Suprapubic skin (tissue), 4 donors: ENCODE results near the gene TRIM26. TPM values are rescaled to one million over a fixed set of nuclear protein-coding genes. Genes with fewer than 3 reads are reported as not detected.

Experiments used
- DNase-seq, 2 donors: peaks; one replicate each; pipeline ENCODE4 v3.0.0-alpha.2; 2019; ENCODE audit warnings: low spot score in 2 of 2
- H3K27ac ChIP-seq: fragments of 200-600 bp; sonication (generic); one replicate; pipeline ENCODE4 v1.5.1; 2019
- H3K27me3 ChIP-seq: fragments of 200-600 bp; sonication (generic); one replicate; pipeline ENCODE4 v1.5.1; 2019
- H3K36me3 ChIP-seq: fragments of 200-600 bp; sonication (generic); one replicate; pipeline ENCODE4 v1.5.1; 2019
- H3K4me1 ChIP-seq: fragments of 200-600 bp; sonication (generic); one replicate; pipeline ENCODE4 v1.5.1; 2019
- H3K4me3 ChIP-seq: fragments of 200-600 bp; sonication (generic); one replicate; pipeline ENCODE4 v1.5.1; 2019; ENCODE audit warnings: mild to moderate bottlenecking
- H3K9me3 ChIP-seq: fragments of 200-600 bp; sonication (generic); one replicate; pipeline ENCODE4 v1.5.1; 2019
- CTCF ChIP-seq, 2 donors: fragments of 200-600 bp in 1 of 2; fragments of 450-650 bp in 1 of 2; sonication (generic) in 1 of 2; IDR thresholded peaks; one replicate each; pipeline ENCODE4 v1.5.1; 2016 to 2019; ENCODE audit warnings: antibody characterized with exemption in 2 of 2, mild to moderate bottlenecking in 1 of 2, moderate library complexity in 1 of 2
- EP300 ChIP-seq: sonication (generic); formaldehyde crosslinking; IDR thresholded peaks from one replicate; pipeline ENCODE4 v1.6.1; 2017; ENCODE audit warnings: antibody characterized with exemption
- POLR2A ChIP-seq, 2 donors: fragments of 450-650 bp; IDR thresholded peaks; one replicate each; pipeline ENCODE4 v1.6.1; 2017; ENCODE audit warnings: antibody characterized with exemption in 2 of 2, mild to moderate bottlenecking in 2 of 2, moderate library complexity in 2 of 2
- POLR2AphosphoS5 ChIP-seq, 3 donors: sonication (generic); formaldehyde crosslinking; IDR thresholded peaks; one replicate each; pipeline ENCODE4 v1.6.1; 2017; ENCODE audit warnings: antibody characterized with exemption in 3 of 3
- WGBS: methylation state at CpG from one replicate; pipeline ENCODE4 v1.1.5; 2018; 5-methylcytosine and 5-hydroxymethylcytosine counted together
- total RNA-seq, 4 donors: library from RNA; depleted of rRNA; stranded (reverse); fragments of >200 nt; gene quantifications; one replicate each; pipeline ENCODE4 v1.1.0, GENCODE V29; 2016

TRIM26 gene
- total RNA-seq, 4 donors from 2014 or later, result 61.3 to 79.0 (median 72.5) TPM

- Histone ChIP-seq H3K36me3 (no peaks in the 10 kb centered on the region), H3K9me3 (no peaks in the 10 kb centered on the region), H3K4me1 (no peaks in the 10 kb centered on the region), H3K4me3 (no peak within 1 kb of the TSS), H3K27me3 (peaks cover 21% of the 10 kb centered on the region), H3K27ac (no peak within 1 kb of the TSS)
- no peak for DNase-seq
- TF ChIP-seq POLR2A (IDR thresholded peaks at IDR 0.05) (no peak), CTCF (IDR thresholded peaks at IDR 0.05) (no peak)
- WGBS, result 72% methylated on average over 29 of the region's 31 CpGs
Observed at GRCh38 chr6:30163090-30163917, 49.9 kb downstream of the TRIM26 start, which contains the start of gene TRIM15. TRIM15 (plus strand) TSS chr6:30163546; CDS start chr6:30163685, 139 bp downstream.

- no peak overlapping the region for H3K4me3 ChIP-seq
- TF ChIP-seq CTCF (IDR thresholded peaks at IDR 0.05) (no peak), EP300 (no peak), POLR2AphosphoS5 (IDR thresholded peaks at IDR 0.05) (no peak), POLR2A (IDR thresholded peaks at IDR 0.05) (no peak)
- no peak for DNase-seq
- no peaks in the 10 kb centered on the region for H3K4me1 ChIP-seq
- H3K27me3 ChIP-seq, result peaks cover 15% of the 10 kb centered on the region
- no peak overlapping the region for H3K27ac ChIP-seq
- WGBS, result 68% methylated on average over 12 of the region's 12 CpGs
- H3K36me3 ChIP-seq, result no peaks in the 10 kb centered on the region
- H3K9me3 ChIP-seq, result no peaks in the 10 kb centered on the region
Observed at GRCh38 chr6:30162265-30163089, 50.7 kb downstream of the TRIM26 start.

GRCh38 chr6:30160785-30161531 is 52.2 kb downstream of the TRIM26 start, which contains the start of gene TRIM10:
TRIM10 (minus strand) TSS chr6:30161211; CDS start chr6:30160858, 353 bp downstream.
- Histone ChIP-seq H3K4me3 (no peak within 1 kb of the TSS), H3K9me3 (no peaks in the 10 kb centered on the region), H3K4me1 (peaks cover under 1% of the 10 kb centered on the region), H3K27me3 (peaks cover 6% of the 10 kb centered on the region), H3K27ac (no peak within 1 kb of the TSS), H3K36me3 (no peaks in the 10 kb centered on the region)
- DNase-seq, result no peak
- WGBS, result 82% methylated on average over 3 of the region's 4 CpGs
- TF ChIP-seq POLR2AphosphoS5 (IDR thresholded peaks at IDR 0.05) (no peak), EP300 (no peak), CTCF (IDR thresholded peaks at IDR 0.05) (no peak), POLR2A (IDR thresholded peaks at IDR 0.05) (no peak)

GRCh38 chr6:30160008-30160784 is 53.0 kb downstream of the TRIM26 start:
- no peak overlapping the region for H3K27ac ChIP-seq
- H3K9me3 ChIP-seq, result no peaks in the 10 kb centered on the region
- peaks cover 6% of the 10 kb centered on the region for H3K27me3 ChIP-seq
- TF ChIP-seq EP300, result no peak
- no peaks in the 10 kb centered on the region for H3K36me3 ChIP-seq
- DNase-seq, result no peak
- H3K4me1 ChIP-seq, result peaks cover 4% of the 10 kb centered on the region
- H3K4me3 ChIP-seq, result no peak overlapping the region
- 81% methylated on average over 11 of the region's 17 CpGs for WGBS

- H3K4me1 ChIP-seq, result peaks cover 8% of the 10 kb centered on the region
- 70% methylated on average over 3 of the region's 3 CpGs for WGBS
- H3K4me3 ChIP-seq, result no peak overlapping the region
- no peaks in the 10 kb centered on the region for H3K9me3 ChIP-seq
- peaks cover 3% of the 10 kb centered on the region for H3K27me3 ChIP-seq
- TF ChIP-seq POLR2AphosphoS5 (IDR thresholded peaks at IDR 0.05) (no peak), EP300 (no peak), POLR2A (IDR thresholded peaks at IDR 0.05) (no peak), CTCF (IDR thresholded peaks at IDR 0.05) (no peak)
- no peak for DNase-seq
- H3K36me3 ChIP-seq, result no peaks in the 10 kb centered on the region
- no peak overlapping the region for H3K27ac ChIP-seq
Observed at GRCh38 chr6:30158475-30159040, 54.6 kb downstream of the TRIM26 start.
